Measurements from ENCODE around the gene YOD1.

The YOD1 gene

DNA sequence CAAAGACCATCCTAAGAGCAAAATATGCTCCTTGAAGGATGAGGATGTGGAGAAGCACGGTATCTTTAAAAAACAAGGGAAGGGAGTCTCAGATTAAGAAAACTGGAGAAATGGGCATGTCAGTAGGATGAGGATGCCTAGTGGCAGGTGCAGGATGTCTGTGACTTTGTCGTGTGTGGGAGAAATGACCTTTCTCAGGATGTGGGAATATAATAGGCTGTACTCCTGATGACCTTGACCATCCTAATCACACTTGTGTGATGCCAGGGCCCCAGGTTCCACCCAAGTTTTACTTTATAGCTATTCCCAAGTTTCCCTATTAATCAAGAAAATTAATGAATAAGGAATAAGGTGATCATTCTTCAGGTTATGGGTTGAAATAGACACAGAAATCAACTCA lies 31.3 kb downstream of the YOD1 start:
- Histone ChIP-seq H3K4me1 (ENCODE audit: control insufficient read depth, insufficient read depth, low read depth, low read length) (peaks cover 11% of the 10 kb centered on the region), H3K4me2 (ENCODE audit: low read length, poor library complexity, severe bottlenecking) (no peak overlapping the region), H3K23ac (ENCODE audit: low read length in 2 of 2) (no peak overlapping the region), H2AK5ac (ENCODE audit: low read length, severe bottlenecking) (no peak overlapping the region), H3K36me3 (ENCODE audit: control insufficient read depth in 1 of 2, insufficient read depth in 2 of 2, low read depth in 1 of 2, low read length in 2 of 2) (no peaks in the 10 kb centered on the region), H3K79me1 (replicated peaks; ENCODE audit: low read length, poor library complexity, severe bottlenecking) (no peaks in the 10 kb centered on the region), H3K9me3 (ENCODE audit: control insufficient read depth, low read length) (no peaks in the 10 kb centered on the region), H3K27ac (ENCODE audit: low read length, poor library complexity, severe bottlenecking) (no peak overlapping the region), H2AFZ (ENCODE audit: low read depth, low read length) (no peak overlapping the region), H3K27me3 (ENCODE audit: control insufficient read depth in 1 of 2, insufficient read depth in 1 of 2, low read length in 2 of 2) (peaks cover 0 to 2% of the 10 kb centered on the region in 2 experiments), H3K9ac (ENCODE audit: low read length) (no peak overlapping the region), H3K14ac (ENCODE audit: low read length in 2 of 2) (no peak overlapping the region), H3K4me3 (ENCODE audit: insufficient read depth in 1 of 2, low read depth in 1 of 2, low read length in 2 of 2) (no peak overlapping the region), H4K8ac (ENCODE audit: low read length) (no peak overlapping the region), H2BK15ac (ENCODE audit: low read depth, poor library complexity, severe bottlenecking) (no peak overlapping the region), H3K4ac (ENCODE audit: low read depth in 1 of 2, low read length in 2 of 2) (no peak overlapping the region), H4K91ac (ENCODE audit: low read length) (no peak overlapping the region), H2BK5ac (ENCODE audit: low read depth, low read length, poor library complexity, severe bottlenecking) (no peak overlapping the region), H3K18ac (ENCODE audit: low read depth in 1 of 2, low read length in 2 of 2) (no peak overlapping the region), H2BK120ac (ENCODE audit: low read depth, low read length) (no peak overlapping the region), H2BK12ac (ENCODE audit: low read length in 2 of 2) (no peak overlapping the region)
- 81% methylated on average over 1 of the region's 2 CpGs for WGBS
- DNase-seq: no peak

DNA sequence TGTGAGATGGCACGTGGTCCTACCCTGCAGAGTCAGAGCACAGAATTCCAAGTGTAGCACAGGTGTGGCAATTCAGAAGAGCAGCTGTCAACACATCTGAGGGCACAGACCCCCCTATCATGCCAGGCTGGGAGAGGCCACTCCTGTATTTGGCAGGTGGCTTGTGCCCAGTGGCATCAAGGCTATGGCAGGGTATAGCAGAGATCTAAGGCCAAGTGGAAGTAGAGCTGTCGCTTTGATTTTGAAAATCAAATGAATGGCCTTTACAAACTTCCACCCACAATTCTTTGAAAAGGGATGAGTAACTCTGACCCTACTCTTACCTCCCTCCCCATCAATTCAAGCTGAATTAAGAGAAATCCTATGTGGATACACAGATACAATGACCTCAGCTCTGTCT lies 31.8 kb downstream of the YOD1 start:
- no peaks in the 10 kb centered on the region for H3K79me1 ChIP-seq (replicated peaks; ENCODE audit: low read length, poor library complexity, severe bottlenecking)
- H3K4me3 ChIP-seq (ENCODE audit: insufficient read depth in 1 of 2, low read depth in 1 of 2, low read length in 2 of 2): no peak overlapping the region
- no peak overlapping the region for H4K8ac ChIP-seq (ENCODE audit: low read length)
- peaks cover 6% of the 10 kb centered on the region for H3K4me1 ChIP-seq (ENCODE audit: control insufficient read depth, insufficient read depth, low read depth, low read length)
- H3K18ac ChIP-seq (ENCODE audit: low read depth in 1 of 2, low read length in 2 of 2): no peak overlapping the region
- no peak overlapping the region for H2AK5ac ChIP-seq (ENCODE audit: low read length, severe bottlenecking)
- H3K4me2 ChIP-seq (ENCODE audit: low read length, poor library complexity, severe bottlenecking): no peak overlapping the region
- H2BK15ac ChIP-seq (ENCODE audit: low read depth, poor library complexity, severe bottlenecking): no peak overlapping the region
- no peak overlapping the region for H2BK5ac ChIP-seq (ENCODE audit: low read depth, low read length, poor library complexity, severe bottlenecking)
- no peaks in the 10 kb centered on the region for H3K36me3 ChIP-seq (ENCODE audit: control insufficient read depth in 1 of 2, insufficient read depth in 2 of 2, low read depth in 1 of 2, low read length in 2 of 2)
- no peak overlapping the region for H3K4ac ChIP-seq (ENCODE audit: low read depth in 1 of 2, low read length in 2 of 2)
- H3K14ac ChIP-seq (ENCODE audit: low read length in 2 of 2): no peak overlapping the region
- DNase-seq: no peak
- H2BK12ac ChIP-seq (ENCODE audit: low read length in 2 of 2): no peak overlapping the region
- H3K27ac ChIP-seq (ENCODE audit: low read length, poor library complexity, severe bottlenecking): no peak overlapping the region
- H2AFZ ChIP-seq (ENCODE audit: low read depth, low read length): no peak overlapping the region
- H3K9me3 ChIP-seq (ENCODE audit: control insufficient read depth, low read length): no peaks in the 10 kb centered on the region
- no peak overlapping the region for H3K9ac ChIP-seq (ENCODE audit: low read length)
- no peak overlapping the region for H2BK120ac ChIP-seq (ENCODE audit: low read depth, low read length)
- 76% methylated on average over 2 of the region's 2 CpGs for WGBS
- H3K23ac ChIP-seq (ENCODE audit: low read length in 2 of 2): no peak overlapping the region
- H4K91ac ChIP-seq (ENCODE audit: low read length): no peak overlapping the region
- peaks cover 0 to 4% of the 10 kb centered on the region in 2 experiments for H3K27me3 ChIP-seq (ENCODE audit: control insufficient read depth in 1 of 2, insufficient read depth in 1 of 2, low read length in 2 of 2)

DNA sequence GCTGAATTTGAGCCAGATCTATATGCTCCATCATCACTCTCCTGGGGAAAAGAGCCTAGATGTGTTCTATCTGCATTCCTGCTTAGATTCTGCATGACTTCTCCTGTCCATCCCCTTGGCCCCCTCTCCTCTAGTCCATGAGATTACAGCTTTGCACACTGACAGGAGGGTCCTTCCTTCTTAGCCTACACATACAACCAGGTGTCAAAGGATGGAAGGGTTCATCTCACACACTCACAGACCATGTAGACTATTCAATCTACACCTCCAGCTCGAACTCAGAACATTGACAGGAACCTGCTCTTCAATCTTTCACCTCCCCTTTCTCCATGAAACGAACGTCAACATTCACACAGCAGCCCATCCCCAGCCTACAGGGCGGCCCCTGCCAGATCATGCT lies 32.3 kb downstream of the YOD1 start:
- Histone ChIP-seq H2AFZ (ENCODE audit: low read depth, low read length) (no peak overlapping the region), H2BK12ac (ENCODE audit: low read length in 2 of 2) (no peak overlapping the region), H4K8ac (ENCODE audit: low read length) (no peak overlapping the region), H2AK5ac (ENCODE audit: low read length, severe bottlenecking) (no peak overlapping the region), H3K4ac (ENCODE audit: low read depth in 1 of 2, low read length in 2 of 2) (no peak overlapping the region), H3K36me3 (ENCODE audit: control insufficient read depth in 1 of 2, insufficient read depth in 2 of 2, low read depth in 1 of 2, low read length in 2 of 2) (no peaks in the 10 kb centered on the region), H3K27me3 (ENCODE audit: control insufficient read depth in 1 of 2, insufficient read depth in 1 of 2, low read length in 2 of 2) (peaks cover 0 to 4% of the 10 kb centered on the region in 2 experiments), H3K4me2 (ENCODE audit: low read length, poor library complexity, severe bottlenecking) (no peak overlapping the region), H3K27ac (ENCODE audit: low read length, poor library complexity, severe bottlenecking) (no peak overlapping the region), H3K18ac (ENCODE audit: low read depth in 1 of 2, low read length in 2 of 2) (no peak overlapping the region), H4K91ac (ENCODE audit: low read length) (no peak overlapping the region), H3K4me3 (ENCODE audit: insufficient read depth in 1 of 2, low read depth in 1 of 2, low read length in 2 of 2) (no peak overlapping the region), H3K14ac (ENCODE audit: low read length in 2 of 2) (no peak overlapping the region), H3K9ac (ENCODE audit: low read length) (no peak overlapping the region), H3K4me1 (ENCODE audit: control insufficient read depth, insufficient read depth, low read depth, low read length) (peaks cover 3% of the 10 kb centered on the region), H2BK120ac (ENCODE audit: low read depth, low read length) (no peak overlapping the region), H2BK15ac (ENCODE audit: low read depth, poor library complexity, severe bottlenecking) (no peak overlapping the region), H3K23ac (ENCODE audit: low read length in 2 of 2) (no peak overlapping the region), H2BK5ac (ENCODE audit: low read depth, low read length, poor library complexity, severe bottlenecking) (no peak overlapping the region), H3K79me1 (replicated peaks; ENCODE audit: low read length, poor library complexity, severe bottlenecking) (no peaks in the 10 kb centered on the region), H3K9me3 (ENCODE audit: control insufficient read depth, low read length) (no peaks in the 10 kb centered on the region)
- 79% methylated on average over 4 of the region's 4 CpGs for WGBS
- DNase-seq: no peak

- no peak overlapping the region for H3K23ac ChIP-seq (ENCODE audit: low read length in 2 of 2)
- no peak overlapping the region for H3K27ac ChIP-seq (ENCODE audit: low read length, poor library complexity, severe bottlenecking)
- no peaks in the 10 kb centered on the region for H3K36me3 ChIP-seq (ENCODE audit: control insufficient read depth in 1 of 2, insufficient read depth in 2 of 2, low read depth in 1 of 2, low read length in 2 of 2)
- H3K4me1 ChIP-seq (ENCODE audit: control insufficient read depth, insufficient read depth, low read depth, low read length): peaks cover 3% of the 10 kb centered on the region
- no peak overlapping the region for H2BK5ac ChIP-seq (ENCODE audit: low read depth, low read length, poor library complexity, severe bottlenecking)
- no peak overlapping the region for H4K91ac ChIP-seq (ENCODE audit: low read length)
- no peak overlapping the region for H3K4me3 ChIP-seq (ENCODE audit: insufficient read depth in 1 of 2, low read depth in 1 of 2, low read length in 2 of 2)
- no peak overlapping the region for H2AK5ac ChIP-seq (ENCODE audit: low read length, severe bottlenecking)
- H2AFZ ChIP-seq (ENCODE audit: low read depth, low read length): no peak overlapping the region
- H3K18ac ChIP-seq (ENCODE audit: low read depth in 1 of 2, low read length in 2 of 2): no peak overlapping the region
- H2BK15ac ChIP-seq (ENCODE audit: low read depth, poor library complexity, severe bottlenecking): no peak overlapping the region
- peaks cover 0 to 7% of the 10 kb centered on the region in 2 experiments for H3K27me3 ChIP-seq (ENCODE audit: control insufficient read depth in 1 of 2, insufficient read depth in 1 of 2, low read length in 2 of 2)
- no peak overlapping the region for H3K4me2 ChIP-seq (ENCODE audit: low read length, poor library complexity, severe bottlenecking)
- H3K9ac ChIP-seq (ENCODE audit: low read length): no peak overlapping the region
- H3K4ac ChIP-seq (ENCODE audit: low read depth in 1 of 2, low read length in 2 of 2): no peak overlapping the region
- no peak overlapping the region for H4K8ac ChIP-seq (ENCODE audit: low read length)
- WGBS: 81% methylated on average over 6 of the region's 7 CpGs
- no peak overlapping the region for H2BK12ac ChIP-seq (ENCODE audit: low read length in 2 of 2)
- H3K9me3 ChIP-seq (ENCODE audit: control insufficient read depth, low read length): no peaks in the 10 kb centered on the region
- H3K79me1 ChIP-seq (replicated peaks; ENCODE audit: low read length, poor library complexity, severe bottlenecking): no peaks in the 10 kb centered on the region
- no peak overlapping the region for H2BK120ac ChIP-seq (ENCODE audit: low read depth, low read length)
- DNase-seq: no peak
- no peak overlapping the region for H3K14ac ChIP-seq (ENCODE audit: low read length in 2 of 2)
Observed at GRCh38 chr1:207017615-207018559, 33.1 kb downstream of the YOD1 start.
